PC-9 (cell line): ENCODE measurements around the gene PBX4. TPM values are rescaled to one million over a fixed set of nuclear protein-coding genes. Genes with fewer than 3 reads are reported as not detected.

Experiments
- BruUV-seq: library from RNA; stranded (reverse); fragments of 400-500 nt; replicated peaks from 2 replicates; lab custom pipeline; 2021; lab: Mats Ljungman, UMichigan
- CTCF ChIA-PET: fragments of 300-600 bp; sonication (Branson Sonifier 250); formaldehyde crosslinking; loops from one replicate; lab custom pipeline; 2022; ENCODE audit warnings: antibody characterized with exemption; lab: Charles Lee
- POLR2A ChIA-PET: fragments of 300-600 bp; sonication (Branson Sonifier 250); formaldehyde crosslinking; loops from one replicate; lab custom pipeline; 2022; ENCODE audit warnings: antibody characterized with exemption; ENCODE audit not compliant: unreplicated experiment; lab: Charles Lee
- DNase-seq, 2 experiments: peaks; one replicate each; pipeline versions ENCODE4 v3.0.0 to v3.0.0-alpha.2; 2015 to 2022; ENCODE audit warnings: mixed read lengths in 1 of 2
- H2AFZ ChIP-seq: fragments of 200-600 bp; sonication (generic); 2 replicates; pipeline ENCODE4 v1.8.1; 2017; ENCODE audit warnings: antibody characterized with exemption
- H3F3A ChIP-seq: fragments of 200-600 bp; sonication (generic); 2 replicates; pipeline ENCODE4 v1.8.1; 2017; ENCODE audit warnings: antibody characterized with exemption, mild to moderate bottlenecking, low read depth; ENCODE audit not compliant: insufficient read depth
- H3K27ac ChIP-seq: fragments of 200-600 bp; sonication (generic); 2 replicates; pipeline ENCODE4 v1.6.1; 2016; ENCODE audit warnings: mixed run types
- H3K27me3 ChIP-seq: fragments of 200-600 bp; sonication (generic); 2 replicates; pipeline ENCODE4 v1.6.1; 2016; ENCODE audit warnings: low read depth, mixed run types; ENCODE audit not compliant: insufficient read depth
- H3K36me3 ChIP-seq: fragments of 200-600 bp; sonication (generic); 2 replicates; pipeline ENCODE4 v1.6.1; 2016; ENCODE audit warnings: low read depth, mixed run types
- H3K4me1 ChIP-seq: fragments of 200-600 bp; sonication (generic); replicated peaks from 2 replicates; pipeline ENCODE4 v1.6.1; 2016; ENCODE audit warnings: mixed run types; ENCODE audit not compliant: insufficient read depth
- H3K4me2 ChIP-seq: fragments of 200-600 bp; sonication (generic); 2 replicates; pipeline ENCODE4 v1.6.1; 2017; ENCODE audit warnings: mixed run types
- H3K4me3 ChIP-seq: fragments of 200-600 bp; sonication (generic); 2 replicates; pipeline ENCODE4 v1.6.1; 2016; ENCODE audit warnings: mixed run types
- H3K79me2 ChIP-seq: fragments of 200-600 bp; sonication (generic); 2 replicates; pipeline ENCODE4 v1.6.1; 2017; ENCODE audit warnings: low read depth, mixed run types
- H3K9me2 ChIP-seq: fragments of 200-600 bp; sonication (generic); 2 replicates; pipeline ENCODE4 v1.8.1; 2017; ENCODE audit warnings: mild to moderate bottlenecking; ENCODE audit not compliant: insufficient read depth
- H3K9me3 ChIP-seq: fragments of 200-600 bp; sonication (generic); 2 replicates; pipeline ENCODE4 v1.8.1; 2016; ENCODE audit warnings: low read depth; ENCODE audit not compliant: insufficient read depth
- H4K20me1 ChIP-seq: fragments of 200-600 bp; sonication (generic); 2 replicates; pipeline ENCODE4 v1.8.1; 2017; ENCODE audit not compliant: insufficient read depth
- EZH2 ChIP-seq: fragments of 200-600 bp; sonication (generic); IDR thresholded peaks from 2 replicates; pipeline ENCODE4 v1.8.0; 2017; ENCODE audit warnings: antibody characterized with exemption, low read depth
- intact Hi-C: fragments of 100-400 bp; cut with micrococcal nuclease; formaldehyde crosslinking; loops from one replicate; pipeline ENCODE4 v1.10.0; 2022; ENCODE audit not compliant: unreplicated experiment
- total RNA-seq: library from RNA; stranded (reverse); gene quantifications from 2 replicates; pipeline ENCODE4 v1.2.3, GENCODE V29; 2021
- TF ChIP-seq, protein P1 (sequence below): fragments of 200-600 bp; sonication (generic); conservative IDR thresholded peaks from 2 replicates; pipeline ENCODE4 v1.6.1; 2017; ENCODE audit warnings: mixed run types, antibody characterized with exemption, mild to moderate bottlenecking, moderate library complexity

Gene PBX4
- total RNA-seq, 1 experiment from 2014 or later = 5.7 TPM

- no peaks in the 10 kb centered on the region for H3K9me3 ChIP-seq
- no peaks in the 10 kb centered on the region for H4K20me1 ChIP-seq
- no peak for DNase-seq
- no peaks in the 10 kb centered on the region for H3K27me3 ChIP-seq
- H3K4me3 ChIP-seq = no peak overlapping the region
- H3F3A ChIP-seq = no peaks in the 10 kb centered on the region
- H3K36me3 ChIP-seq = peaks cover 29% of the 10 kb centered on the region; the same call in 1 of the 2 replicates
- no peaks in the 10 kb centered on the region for H3K4me1 ChIP-seq
- no TSS peak for BruUV-seq
- TF ChIP-seq EZH2 = no peak
- TF ChIP-seq, protein P1, sequence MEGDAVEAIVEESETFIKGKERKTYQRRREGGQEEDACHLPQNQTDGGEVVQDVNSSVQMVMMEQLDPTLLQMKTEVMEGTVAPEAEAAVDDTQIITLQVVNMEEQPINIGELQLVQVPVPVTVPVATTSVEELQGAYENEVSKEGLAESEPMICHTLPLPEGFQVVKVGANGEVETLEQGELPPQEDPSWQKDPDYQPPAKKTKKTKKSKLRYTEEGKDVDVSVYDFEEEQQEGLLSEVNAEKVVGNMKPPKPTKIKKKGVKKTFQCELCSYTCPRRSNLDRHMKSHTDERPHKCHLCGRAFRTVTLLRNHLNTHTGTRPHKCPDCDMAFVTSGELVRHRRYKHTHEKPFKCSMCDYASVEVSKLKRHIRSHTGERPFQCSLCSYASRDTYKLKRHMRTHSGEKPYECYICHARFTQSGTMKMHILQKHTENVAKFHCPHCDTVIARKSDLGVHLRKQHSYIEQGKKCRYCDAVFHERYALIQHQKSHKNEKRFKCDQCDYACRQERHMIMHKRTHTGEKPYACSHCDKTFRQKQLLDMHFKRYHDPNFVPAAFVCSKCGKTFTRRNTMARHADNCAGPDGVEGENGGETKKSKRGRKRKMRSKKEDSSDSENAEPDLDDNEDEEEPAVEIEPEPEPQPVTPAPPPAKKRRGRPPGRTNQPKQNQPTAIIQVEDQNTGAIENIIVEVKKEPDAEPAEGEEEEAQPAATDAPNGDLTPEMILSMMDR = no peak
- H3K9me2 ChIP-seq = no peaks in the 10 kb centered on the region
- no peak overlapping the region for H3K27ac ChIP-seq
- H2AFZ ChIP-seq = no peak overlapping the region
- POLR2A ChIA-PET = interaction anchor here (0.6 kb wide), 1 partner anchor 560 kb away, joined by 7 read pairs; no protein-coding TSS in a partner anchor
- H3K79me2 ChIP-seq = 0 out of 2 replicates have a peak, but pooled peaks cover under 1% of the 10 kb centered on the region
- intact Hi-C loops = no loop called here
- H3K4me2 ChIP-seq = no peak overlapping the region
- CTCF ChIA-PET = no interaction called here
Measured at GRCh38 chr19:19654441-19654840, 36.0 kb upstream of the PBX4 start.

- Histone ChIP-seq H3K79me2 (no peaks in the 10 kb centered on the region), H3K27me3 (no peaks in the 10 kb centered on the region), H3K9me2 (no peaks in the 10 kb centered on the region), H3K27ac (no peak overlapping the region), H3K4me2 (no peak overlapping the region), H3K4me1 (no peaks in the 10 kb centered on the region), H3K4me3 (no peak overlapping the region), H2AFZ (no peak overlapping the region), H3F3A (no peaks in the 10 kb centered on the region), H3K9me3 (no peaks in the 10 kb centered on the region), H3K36me3 (peaks cover 28% of the 10 kb centered on the region; the same call in 1 of the 2 replicates), H4K20me1 (no peaks in the 10 kb centered on the region)
- intact Hi-C loops = no loop called here
- TF ChIP-seq EZH2 = no peak
- TF ChIP-seq, protein P1 = no peak
- ChIA-PET CTCF (no interaction called here), POLR2A (no interaction called here)
- BruUV-seq = no TSS peak
- DNase-seq = no peak
Measured at GRCh38 chr19:19653597-19654147, 35.2 kb upstream of the PBX4 start.

DNA sequence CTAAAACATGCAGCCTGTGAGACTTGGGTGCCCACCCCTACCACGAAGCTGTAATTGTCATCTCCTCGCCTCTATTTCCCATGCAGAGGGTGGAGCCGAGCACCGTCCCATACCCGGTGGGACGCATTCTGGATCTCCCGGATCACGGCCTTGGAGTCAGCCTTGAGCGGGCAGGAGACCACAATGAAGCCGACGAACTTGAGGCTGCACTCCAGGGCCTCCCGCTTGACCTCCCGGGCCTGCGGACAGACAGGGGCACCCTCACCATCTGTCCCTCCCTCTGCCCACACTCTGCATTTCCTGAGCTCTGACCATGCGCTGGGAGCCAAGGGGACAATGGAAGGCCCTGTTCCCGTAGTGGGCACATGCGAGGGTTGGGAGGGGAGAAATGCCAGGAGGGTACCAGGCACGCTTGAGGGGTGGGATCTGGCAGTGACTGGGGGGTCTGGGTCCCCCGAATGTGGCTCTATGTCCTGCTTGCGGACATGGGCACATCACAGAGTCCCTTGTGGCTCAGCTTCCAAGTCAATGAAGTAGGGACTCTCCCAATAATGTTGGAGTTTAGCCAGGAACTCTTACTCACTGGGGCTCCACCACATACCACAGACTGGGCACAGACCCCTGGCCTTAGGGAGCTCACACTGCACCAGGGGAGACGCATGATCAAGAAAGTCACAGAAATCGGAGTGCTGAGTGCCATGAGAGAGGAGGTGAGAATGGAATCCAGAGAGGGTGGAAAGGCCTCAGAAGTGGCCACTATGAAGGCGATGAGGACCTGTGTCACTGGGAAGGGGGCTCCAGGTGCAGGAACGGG is 34.2 kb upstream of the PBX4 start:
- no peaks in the 10 kb centered on the region for H3K9me2 ChIP-seq
- H4K20me1 ChIP-seq = no peaks in the 10 kb centered on the region
- no TSS peak for BruUV-seq
- H3K4me3 ChIP-seq = no peak overlapping the region
- TF ChIP-seq, protein P1 = no peak
- no peak for TF ChIP-seq EZH2
- no peak for DNase-seq
- H3K9me3 ChIP-seq = no peaks in the 10 kb centered on the region
- H3K4me2 ChIP-seq = no peak overlapping the region
- no peaks in the 10 kb centered on the region for H3F3A ChIP-seq
- no peaks in the 10 kb centered on the region for H3K27me3 ChIP-seq
- ChIA-PET CTCF (no interaction called here), POLR2A (no interaction called here)
- no peak overlapping the region for H3K27ac ChIP-seq
- no peak overlapping the region for H2AFZ ChIP-seq
- H3K36me3 ChIP-seq = peaks cover 24% of the 10 kb centered on the region; the same call in 1 of the 2 replicates
- no peaks in the 10 kb centered on the region for H3K4me1 ChIP-seq
- intact Hi-C loops = no loop called here
- no peaks in the 10 kb centered on the region for H3K79me2 ChIP-seq
